ENCODE data around the gene GALNTL6. TPM values are rescaled to one million over a fixed set of nuclear protein-coding genes. Genes with fewer than 3 reads are reported as not detected.

The GALNTL6 gene
- total and polyA plus RNA-seq, 9 of the 15 experiments (the other 6 are each of a cell fraction or from before 2014, with no cell fraction given), result 0.18 to 0.50 (median 0.29) TPM

DNA sequence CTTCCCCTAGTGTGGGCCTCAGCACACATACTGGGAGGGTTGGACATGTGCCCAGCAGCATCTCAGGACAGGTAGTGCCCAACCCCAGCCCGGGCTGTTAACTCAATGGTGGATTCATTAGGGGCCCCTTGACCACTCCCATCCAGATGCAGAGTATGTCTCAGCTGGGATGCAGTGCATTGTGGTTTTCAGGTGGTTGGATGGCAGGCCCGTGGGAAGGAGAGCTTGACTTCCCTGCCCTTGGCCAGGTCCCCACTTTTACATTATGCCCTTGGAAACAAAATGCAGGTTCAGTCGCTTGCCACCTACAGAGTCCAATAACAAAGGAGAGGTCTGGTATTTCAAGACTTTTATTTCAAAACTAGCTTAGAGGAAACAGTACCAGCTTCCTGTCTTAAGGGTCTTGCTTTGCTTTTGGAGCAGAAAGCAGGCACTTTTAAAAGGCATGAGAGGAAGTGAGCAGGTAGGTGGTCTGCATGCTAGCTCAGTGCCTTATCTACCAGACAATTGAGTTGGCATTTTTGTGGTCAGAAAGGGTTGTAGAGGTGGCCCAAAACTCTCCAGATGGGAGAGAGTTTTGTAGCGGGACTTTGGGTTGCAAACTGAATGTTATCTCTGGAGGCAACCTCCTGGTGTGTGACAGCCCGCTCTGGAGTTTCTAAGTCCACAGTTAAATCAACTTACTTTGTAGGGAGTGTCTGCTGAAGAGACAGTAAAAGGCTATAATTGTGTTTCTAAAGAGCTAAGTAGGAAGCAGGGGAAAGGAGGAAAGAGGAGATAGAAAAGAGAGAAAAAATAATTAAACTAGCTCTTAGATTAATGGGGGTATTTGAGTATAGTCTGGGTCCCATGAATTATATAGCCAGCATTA lies 171.0 kb downstream of the GALNTL6 start:
- Histone ChIP-seq H3K79me2 (ENCODE audit: control insufficient read depth, insufficient read depth, low read length) (no peaks in the 10 kb centered on the region), H3K4me1 (replicated peaks in 1 of 2; ENCODE audit: control insufficient read depth in 2 of 2, insufficient read depth in 2 of 2, low read length in 2 of 2) (no peaks in the 10 kb centered on the region), H4K20me1 (replicated peaks; ENCODE audit: control insufficient read depth, insufficient read depth, low read length) (no peaks in the 10 kb centered on the region), H3K36me3 (ENCODE audit: control insufficient read depth, insufficient read depth, low read length) (no peaks in the 10 kb centered on the region), H3K4me3 (no peak overlapping the region), H3K4me2 (ENCODE audit: insufficient read depth, low read length) (no peak overlapping the region), H2AFZ (ENCODE audit: low read depth, low read length) (no peak overlapping the region), H3K9me1 (ENCODE audit: control insufficient read depth, insufficient read depth, low read length) (no peaks in the 10 kb centered on the region), H3K27me3 (ENCODE audit: control insufficient read depth in 2 of 2, insufficient read depth in 2 of 2, low read length in 2 of 2) (no peaks in the 10 kb centered on the region), H3K9me3 (replicated peaks; ENCODE audit: control insufficient read depth, insufficient read depth, low read depth, low read length) (no peaks in the 10 kb centered on the region), H3K27ac (ENCODE audit: extremely low read depth, low read depth, low read length) (no peak overlapping the region), H3K9ac (ENCODE audit: insufficient read depth in 1 of 2, low read depth in 2 of 2, low read length in 2 of 2) (no peak overlapping the region)
- TF ChIP-seq BDP1 (IDR thresholded peaks at IDR 0.05; ENCODE audit: insufficient read depth, insufficient read length) (no peak), NCOA4 (IDR thresholded peaks at IDR 0.05; ENCODE audit: partially characterized antibody) (no peak), NEUROD1 (IDR thresholded peaks at IDR 0.05; ENCODE audit: borderline replicate concordance, low read depth, low read length, partially characterized antibody) (no peak), MCM3 (IDR thresholded peaks at IDR 0.05) (no peak), HDAC6 (IDR thresholded peaks at IDR 0.05; ENCODE audit: low read depth, low read length) (no peak)
- intact Hi-C loops (cut with micrococcal nuclease), result no loop called here
- ATAC-seq, result no peak
- CTCF ChIA-PET (ENCODE audit: low intra/inter-chr PET ratio), result no interaction called here
- DNase-seq (ENCODE audit: extremely low read depth in 1 of 4, low spot score in 3 of 4), result no peak
- in situ Hi-C loops (cut with MboI), result no loop called here
- 2% methylated on average over 5 of the region's 5 CpGs for WGBS (ENCODE audit: insufficient coverage, low coverage, missing lambda C conversion rate)
- no peak for FAIRE-seq
- BruUV-seq (replicated peaks), result no TSS peak
- POLR2A ChIA-PET, result interaction anchor here (1.1 kb wide), 1 partner anchor 10 kb away, joined by 3 read pairs; no protein-coding TSS in a partner anchor

DNA sequence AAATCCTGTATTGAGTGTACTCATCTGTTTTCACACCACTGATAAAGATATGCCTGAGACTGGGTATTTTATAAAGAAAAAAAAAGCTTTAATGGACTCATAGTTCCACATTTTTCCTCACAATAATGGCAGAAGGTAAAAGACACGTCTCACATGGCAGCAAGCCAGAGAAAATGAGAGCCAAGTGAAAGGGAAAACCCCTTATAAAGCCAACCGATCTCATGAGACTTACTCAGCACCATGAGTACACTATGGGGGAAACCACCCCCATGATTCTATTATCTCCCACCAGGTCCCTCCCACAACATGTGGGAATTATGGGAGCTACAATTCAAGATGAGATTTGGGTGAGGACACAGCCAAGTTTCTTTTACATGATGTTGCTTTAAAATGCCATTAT lies 171.9 kb downstream of the GALNTL6 start:
- TF ChIP-seq NFIC (IDR thresholded peaks at IDR 0.05), result 0 out of 2 replicates have a peak, but pooled peaks have one; percentile 15
- TF ChIP-seq, protein P1, sequence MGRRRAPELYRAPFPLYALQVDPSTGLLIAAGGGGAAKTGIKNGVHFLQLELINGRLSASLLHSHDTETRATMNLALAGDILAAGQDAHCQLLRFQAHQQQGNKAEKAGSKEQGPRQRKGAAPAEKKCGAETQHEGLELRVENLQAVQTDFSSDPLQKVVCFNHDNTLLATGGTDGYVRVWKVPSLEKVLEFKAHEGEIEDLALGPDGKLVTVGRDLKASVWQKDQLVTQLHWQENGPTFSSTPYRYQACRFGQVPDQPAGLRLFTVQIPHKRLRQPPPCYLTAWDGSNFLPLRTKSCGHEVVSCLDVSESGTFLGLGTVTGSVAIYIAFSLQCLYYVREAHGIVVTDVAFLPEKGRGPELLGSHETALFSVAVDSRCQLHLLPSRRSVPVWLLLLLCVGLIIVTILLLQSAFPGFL (CRISPR knock-in tag; IDR thresholded peaks at IDR 0.05), result no peak
- H3K4me1 ChIP-seq (replicated peaks in 1 of 2; ENCODE audit: control insufficient read depth in 2 of 2, insufficient read depth in 2 of 2, low read length in 2 of 2), result no peaks in the 10 kb centered on the region
- intact Hi-C loops (cut with micrococcal nuclease), result no loop called here
- ATAC-seq (no peak), DNase-seq (ENCODE audit: extremely low read depth in 1 of 4, low spot score in 3 of 4) (no peak), FAIRE-seq (no peak)
- no peaks in the 10 kb centered on the region for H3K27me3 ChIP-seq (ENCODE audit: control insufficient read depth in 2 of 2, insufficient read depth in 2 of 2, low read length in 2 of 2)
- H3K4me3 ChIP-seq, result no peak overlapping the region
- no peak overlapping the region for H3K27ac ChIP-seq (ENCODE audit: extremely low read depth, low read depth, low read length)
- in situ Hi-C loops (cut with MboI), result no loop called here
- no peak overlapping the region for H3K9ac ChIP-seq (ENCODE audit: insufficient read depth in 1 of 2, low read depth in 2 of 2, low read length in 2 of 2)
- H3K9me1 ChIP-seq (ENCODE audit: control insufficient read depth, insufficient read depth, low read length), result no peaks in the 10 kb centered on the region
- H3K36me3 ChIP-seq (ENCODE audit: control insufficient read depth, insufficient read depth, low read length), result no peaks in the 10 kb centered on the region
- H4K20me1 ChIP-seq (replicated peaks; ENCODE audit: control insufficient read depth, insufficient read depth, low read length), result no peaks in the 10 kb centered on the region
- H2AFZ ChIP-seq (ENCODE audit: low read depth, low read length), result no peak overlapping the region
- H3K4me2 ChIP-seq (ENCODE audit: insufficient read depth, low read length), result no peak overlapping the region
- no peaks in the 10 kb centered on the region for H3K9me3 ChIP-seq (replicated peaks; ENCODE audit: control insufficient read depth, insufficient read depth, low read depth, low read length)
- ChIA-PET CTCF (ENCODE audit: low intra/inter-chr PET ratio) (no interaction called here), POLR2A (interaction anchor here (0.7 kb wide), 1 partner anchor 460 kb away, joined by 4 read pairs; no protein-coding TSS in a partner anchor)
- no peaks in the 10 kb centered on the region for H3K79me2 ChIP-seq (ENCODE audit: control insufficient read depth, insufficient read depth, low read length)
- WGBS (ENCODE audit: insufficient coverage, low coverage, missing lambda C conversion rate), result 15% methylated on average over 2 of the region's 2 CpGs
- no TSS peak for BruUV-seq (replicated peaks)

Measured in K562 (cell line).